ENCODE data around the gene RPS6KA5. TPM values are rescaled to one million over a fixed set of nuclear protein-coding genes. Genes with fewer than 3 reads are reported as not detected.

RPS6KA5 gene
- total RNA-seq, 2 experiments from 2014 or later: 28.0 to 29.8 TPM

DNA sequence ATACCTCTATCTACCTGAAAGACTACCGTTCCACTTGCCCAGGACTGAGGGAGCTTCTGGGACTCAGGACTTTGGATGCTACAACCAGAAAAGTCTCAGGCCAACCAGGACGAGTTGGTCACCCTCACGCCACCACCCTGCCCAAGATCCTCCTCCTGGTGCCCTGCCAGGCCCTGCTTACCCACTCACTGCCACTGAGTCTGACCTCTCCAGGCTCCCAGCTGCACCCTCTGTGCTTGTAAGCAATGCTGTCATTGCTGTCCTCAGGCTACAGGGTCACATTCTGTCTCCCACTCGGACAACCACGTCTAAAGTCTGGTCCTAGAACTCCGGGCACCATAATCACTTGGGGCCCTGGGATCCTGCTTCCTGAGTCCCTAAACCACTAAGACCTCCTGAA lies 253.4 kb downstream of the RPS6KA5 start:
- no peaks in the 10 kb centered on the region for H3K27me3 Mint-ChIP-seq
- no peak overlapping the region for H3K4me3 Mint-ChIP-seq
- H3K36me3 ChIP-seq (ENCODE audit: insufficient read depth, low read length): no peaks in the 10 kb centered on the region
- intact Hi-C loops (cut with DNase I, micrococcal nuclease): no loop called here
- CTCF ChIA-PET: no interaction called here
- no peak overlapping the region for H3K27ac ChIP-seq (ENCODE audit: low read depth in 1 of 2, low read length in 2 of 2)
- no peaks in the 10 kb centered on the region for H3K9me3 Mint-ChIP-seq
- no peaks in the 10 kb centered on the region for H3K4me1 Mint-ChIP-seq (ENCODE audit: low read depth)
- TF ChIP-seq, protein P1, sequence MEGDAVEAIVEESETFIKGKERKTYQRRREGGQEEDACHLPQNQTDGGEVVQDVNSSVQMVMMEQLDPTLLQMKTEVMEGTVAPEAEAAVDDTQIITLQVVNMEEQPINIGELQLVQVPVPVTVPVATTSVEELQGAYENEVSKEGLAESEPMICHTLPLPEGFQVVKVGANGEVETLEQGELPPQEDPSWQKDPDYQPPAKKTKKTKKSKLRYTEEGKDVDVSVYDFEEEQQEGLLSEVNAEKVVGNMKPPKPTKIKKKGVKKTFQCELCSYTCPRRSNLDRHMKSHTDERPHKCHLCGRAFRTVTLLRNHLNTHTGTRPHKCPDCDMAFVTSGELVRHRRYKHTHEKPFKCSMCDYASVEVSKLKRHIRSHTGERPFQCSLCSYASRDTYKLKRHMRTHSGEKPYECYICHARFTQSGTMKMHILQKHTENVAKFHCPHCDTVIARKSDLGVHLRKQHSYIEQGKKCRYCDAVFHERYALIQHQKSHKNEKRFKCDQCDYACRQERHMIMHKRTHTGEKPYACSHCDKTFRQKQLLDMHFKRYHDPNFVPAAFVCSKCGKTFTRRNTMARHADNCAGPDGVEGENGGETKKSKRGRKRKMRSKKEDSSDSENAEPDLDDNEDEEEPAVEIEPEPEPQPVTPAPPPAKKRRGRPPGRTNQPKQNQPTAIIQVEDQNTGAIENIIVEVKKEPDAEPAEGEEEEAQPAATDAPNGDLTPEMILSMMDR (IDR thresholded peaks at IDR 0.05): no peak
- H3K36me3 Mint-ChIP-seq (ENCODE audit: low read depth): no peaks in the 10 kb centered on the region
- no peaks in the 10 kb centered on the region for H3K27me3 ChIP-seq (ENCODE audit: control insufficient read depth in 1 of 2, insufficient read depth in 2 of 2, low read length in 2 of 2)
- POLR2A ChIA-PET: no interaction called here
- no peak for DNase-seq
- no peaks in the 10 kb centered on the region for H3K4me1 ChIP-seq (ENCODE audit: insufficient read depth, low read length)
- no peaks in the 10 kb centered on the region for H3K9me3 ChIP-seq (ENCODE audit: control insufficient read depth in 1 of 2, insufficient read depth in 1 of 2, low read length in 2 of 2)
- no peak overlapping the region for H3K27ac Mint-ChIP-seq
- H3K4me3 ChIP-seq (ENCODE audit: low read length): no peak overlapping the region
- ATAC-seq (ENCODE audit: poor library complexity): no peak

DNA sequence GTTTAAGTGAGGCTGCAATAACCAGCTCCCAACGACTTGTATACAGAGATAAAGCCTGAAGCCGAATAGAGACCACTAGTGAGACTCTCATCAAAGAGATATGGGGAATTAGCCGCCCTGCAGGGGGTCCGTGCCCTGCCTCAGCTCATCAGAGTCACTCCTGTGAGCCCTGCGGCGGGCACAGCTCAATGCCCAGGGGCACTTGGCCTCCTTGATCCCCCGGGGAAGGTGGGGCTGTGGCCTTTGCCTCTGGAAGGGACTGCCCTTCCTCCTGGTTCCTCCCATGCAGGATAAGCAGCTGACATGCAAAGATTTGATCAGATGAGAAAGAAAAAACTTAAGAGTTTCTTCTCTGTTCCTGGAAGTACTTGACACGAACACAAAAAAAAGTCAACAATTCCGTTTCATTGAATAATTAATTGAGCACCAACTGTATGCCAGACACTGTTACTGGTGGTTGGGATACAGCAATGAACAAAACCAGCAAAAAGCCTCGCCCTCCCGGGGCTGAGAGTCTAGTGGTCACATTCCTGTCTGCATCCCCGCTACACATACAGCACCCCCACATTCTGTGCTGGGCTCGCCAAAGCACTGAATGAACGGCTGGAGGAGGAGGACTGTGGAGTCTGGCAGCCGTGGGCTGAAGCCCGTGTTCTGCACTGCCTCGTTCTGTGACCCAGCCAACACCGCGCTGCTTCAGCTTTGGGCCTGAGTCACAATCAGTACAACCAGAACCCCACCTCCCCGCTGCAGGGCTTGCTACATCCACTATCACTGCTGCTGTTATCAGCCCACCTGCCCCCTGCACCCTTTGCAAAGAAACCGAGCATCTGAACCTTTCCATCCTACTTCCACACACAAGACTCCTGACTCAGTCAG lies 254.5 kb downstream of the RPS6KA5 start:
- no peaks in the 10 kb centered on the region for H3K27me3 ChIP-seq (ENCODE audit: control insufficient read depth in 1 of 2, insufficient read depth in 2 of 2, low read length in 2 of 2)
- intact Hi-C loops (cut with DNase I, micrococcal nuclease): no loop called here
- no peaks in the 10 kb centered on the region for H3K27me3 Mint-ChIP-seq
- ChIA-PET POLR2A (no interaction called here), CTCF (no interaction called here)
- no peak overlapping the region for H3K4me3 ChIP-seq (ENCODE audit: low read length)
- H3K9me3 ChIP-seq (ENCODE audit: control insufficient read depth in 1 of 2, insufficient read depth in 1 of 2, low read length in 2 of 2): no peaks in the 10 kb centered on the region
- no peak overlapping the region for H3K27ac ChIP-seq (ENCODE audit: low read depth in 1 of 2, low read length in 2 of 2)
- TF ChIP-seq, protein P1 (IDR thresholded peaks at IDR 0.05): no peak
- no peaks in the 10 kb centered on the region for H3K4me1 Mint-ChIP-seq (ENCODE audit: low read depth)
- H3K36me3 Mint-ChIP-seq (ENCODE audit: low read depth): no peaks in the 10 kb centered on the region
- H3K4me1 ChIP-seq (ENCODE audit: insufficient read depth, low read length): peaks cover 6% of the 10 kb centered on the region
- no peak overlapping the region for H3K4me3 Mint-ChIP-seq
- no peaks in the 10 kb centered on the region for H3K9me3 Mint-ChIP-seq
- DNase-seq (no peak), ATAC-seq (ENCODE audit: poor library complexity) (no peak)
- no peaks in the 10 kb centered on the region for H3K36me3 ChIP-seq (ENCODE audit: insufficient read depth, low read length)
- no peak overlapping the region for H3K27ac Mint-ChIP-seq

DNA sequence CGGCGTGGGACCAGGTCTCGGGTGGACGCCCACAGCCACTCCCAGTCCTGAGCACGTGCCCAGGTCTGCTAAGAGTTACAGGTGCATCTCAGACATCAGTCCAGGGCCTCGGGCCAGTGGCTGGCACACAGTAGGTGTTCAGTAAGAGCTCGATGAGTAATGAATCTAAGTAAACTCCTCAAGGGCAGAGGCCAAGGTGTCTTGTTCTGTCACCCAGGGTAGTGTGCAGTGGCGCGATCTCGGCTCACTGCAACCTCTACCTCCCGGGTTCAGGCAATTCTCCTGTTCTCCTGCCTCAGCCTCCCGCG lies 255.4 kb downstream of the RPS6KA5 start:
- Mint-ChIP-seq H3K4me3 (no peak overlapping the region), H3K27me3 (no peaks in the 10 kb centered on the region), H3K27ac (no peak overlapping the region), H3K9me3 (no peaks in the 10 kb centered on the region), H3K36me3 (ENCODE audit: low read depth) (no peaks in the 10 kb centered on the region), H3K4me1 (ENCODE audit: low read depth) (no peaks in the 10 kb centered on the region)
- intact Hi-C loops (cut with DNase I, micrococcal nuclease): no loop called here
- TF ChIP-seq, protein P1 (IDR thresholded peaks at IDR 0.05): no peak
- Histone ChIP-seq H3K27me3 (ENCODE audit: control insufficient read depth in 1 of 2, insufficient read depth in 2 of 2, low read length in 2 of 2) (no peaks in the 10 kb centered on the region), H3K36me3 (ENCODE audit: insufficient read depth, low read length) (no peaks in the 10 kb centered on the region), H3K9me3 (ENCODE audit: control insufficient read depth in 1 of 2, insufficient read depth in 1 of 2, low read length in 2 of 2) (no peaks in the 10 kb centered on the region), H3K27ac (ENCODE audit: low read depth in 1 of 2, low read length in 2 of 2) (no peak overlapping the region), H3K4me3 (ENCODE audit: low read length) (no peak overlapping the region), H3K4me1 (ENCODE audit: insufficient read depth, low read length) (peaks cover 7% of the 10 kb centered on the region)
- DNase-seq (no peak), ATAC-seq (ENCODE audit: poor library complexity) (no peak)
- ChIA-PET CTCF (no interaction called here), POLR2A (no interaction called here)
